GM12873 (cell line): Measurements from ENCODE around the gene NET1.

Experiments used
- CTCF ChIP-seq: IDR thresholded peaks from 2 replicates; pipeline ENCODE4 v1.5.1; 2012; ENCODE audit warnings: low read depth, mild to moderate bottlenecking, moderate library complexity, low read length, control low read depth; ENCODE audit not compliant: insufficient read depth; ENCODE audit errors: missing control alignments

NET1 gene

GRCh38 chr10:5402798-5403197, 9.6 kb upstream of the NET1 start:
- TF ChIP-seq CTCF: no peak

- no peak for TF ChIP-seq CTCF
Measured at GRCh38 chr10:5404208-5405041, 7.9 kb upstream of the NET1 start, which contains the start of gene TUBAL3. TSS of gene TUBAL3 (minus strand) at chr10:5404828. CDS start at chr10:5404792, 36 bp downstream.

- no peak for TF ChIP-seq CTCF
Measured at GRCh38 chr10:5406918-5407317, 5.4 kb upstream of the NET1 start.

GRCh38 chr10:5411941-5412276, 448 bp upstream of the NET1 start:
- no peak for TF ChIP-seq CTCF

- TF ChIP-seq CTCF: no peak
Measured at GRCh38 chr10:5413012-5413938, 918 bp downstream of the NET1 start.

GRCh38 chr10:5416981-5417380, 4.6 kb downstream of the NET1 start:
- no peak for TF ChIP-seq CTCF

GRCh38 chr10:5418584-5418983, 6.2 kb downstream of the NET1 start:
- no peak for TF ChIP-seq CTCF
